Glomerular visceral epithelial cell (primary cell): ENCODE results near the gene MPV17L.
"Not testable (repeated sequence)": the region's sequence is repeated elsewhere in the genome, so short reads cannot be mapped to it uniquely, and the experiment has no call there.

Experiments
- DNase-seq: peaks from one replicate; pipeline ENCODE4 v3.0.0-alpha.2; 2016; ENCODE audit errors: extremely low spot score

MPV17L gene

DNA sequence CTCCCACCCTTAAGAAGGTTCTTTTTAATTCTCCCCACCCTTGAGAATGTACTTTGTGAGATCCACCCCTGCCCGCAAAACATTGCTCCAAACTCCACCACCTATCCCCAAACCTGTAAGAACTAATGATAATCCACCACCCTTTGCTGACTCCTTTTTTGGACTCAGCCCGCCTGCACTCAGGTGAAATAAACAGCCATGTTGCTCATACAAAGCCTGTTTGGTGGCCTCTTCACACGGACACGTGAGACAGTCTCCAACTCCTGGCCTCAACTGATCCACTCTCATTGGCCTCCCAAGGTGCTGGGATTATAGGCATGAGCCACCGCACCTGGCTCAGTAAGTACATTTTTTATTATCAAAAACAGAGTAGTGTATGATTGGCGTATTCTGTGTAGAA lies 13.9 kb downstream of the MPV17L start:
- not testable (repeated sequence) for DNase-seq

DNA sequence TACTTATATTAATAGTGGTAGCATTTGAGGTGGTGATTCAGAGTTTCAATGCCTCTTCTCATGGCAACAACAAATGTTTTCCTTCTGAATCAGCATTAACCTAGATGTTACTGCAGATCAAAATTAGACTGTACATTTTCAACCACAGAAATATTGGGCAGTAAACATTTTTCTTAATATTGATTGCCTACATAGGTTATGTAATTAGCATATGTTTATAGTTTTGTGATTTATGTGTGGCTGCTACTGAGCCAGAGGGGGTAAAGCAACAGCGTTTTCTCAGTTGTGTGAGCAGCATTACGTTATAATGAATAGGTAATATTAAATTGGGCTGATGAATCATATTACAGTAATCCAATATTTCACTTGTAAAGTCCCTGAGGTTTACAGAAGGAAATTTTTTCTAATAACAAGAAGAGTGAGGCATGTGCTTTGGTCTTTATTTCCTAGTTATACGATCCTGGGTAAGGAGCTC lies 20.0 kb downstream of the MPV17L start:
- DNase-seq = no peak

DNA sequence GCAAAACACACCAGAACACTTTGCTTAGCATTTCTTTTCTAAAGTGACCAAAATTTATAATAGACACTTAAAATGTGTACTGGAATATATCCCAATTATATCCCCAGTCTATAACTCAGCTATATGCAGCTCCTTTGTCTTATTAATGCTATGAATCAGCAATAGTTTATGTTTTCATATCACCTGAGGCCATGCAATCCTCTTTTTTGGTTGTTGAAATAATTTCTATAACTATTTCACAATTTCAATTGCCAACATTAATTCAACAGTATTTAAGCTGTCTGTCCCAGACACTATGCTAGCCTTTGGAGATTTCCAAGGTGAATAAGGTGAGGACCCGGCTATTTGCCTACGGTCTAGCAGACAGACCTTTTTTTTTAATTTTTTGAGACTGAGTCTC lies 21.6 kb downstream of the MPV17L start:
- no peak for DNase-seq

DNA sequence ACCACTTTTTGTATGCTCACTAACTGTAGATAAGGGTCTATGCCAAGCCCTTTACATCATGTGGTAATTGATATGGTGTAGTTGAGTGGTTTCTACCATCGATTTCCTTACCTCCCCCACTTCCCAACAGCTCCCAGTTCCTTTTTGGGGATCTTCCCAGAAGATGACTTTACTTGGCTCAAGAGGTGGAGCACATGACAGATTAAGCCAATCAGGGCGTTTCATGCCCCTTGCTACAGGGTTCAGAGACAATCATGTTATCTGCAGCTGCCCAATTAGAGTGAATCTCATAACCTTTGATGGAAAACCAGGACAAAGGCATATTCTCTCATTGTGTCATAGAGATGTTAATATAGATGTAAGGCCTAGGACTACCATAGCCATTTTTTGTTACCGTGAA lies 22.7 kb downstream of the MPV17L start:
- no peak for DNase-seq

DNA sequence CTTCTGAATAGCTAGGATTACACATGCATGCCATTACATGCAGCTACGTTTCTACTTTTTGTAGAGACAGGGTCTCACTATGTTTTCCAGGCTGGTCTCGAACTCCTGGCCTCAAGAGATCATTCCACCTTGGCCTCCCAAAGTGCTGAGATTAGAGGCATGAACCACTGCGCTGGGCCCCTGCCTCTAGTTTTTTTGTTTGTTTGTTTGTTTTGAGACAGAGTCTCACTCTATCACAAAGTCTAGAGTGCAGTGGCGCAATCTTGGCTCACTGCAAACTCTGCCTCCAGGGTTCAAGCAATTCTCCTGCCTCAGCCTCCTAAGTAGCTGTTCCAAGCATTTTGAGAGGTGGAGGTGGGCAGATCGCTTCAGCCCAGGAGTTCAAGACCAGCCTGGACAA lies 26.1 kb downstream of the MPV17L start:
- DNase-seq = not testable (repeated sequence)

DNA sequence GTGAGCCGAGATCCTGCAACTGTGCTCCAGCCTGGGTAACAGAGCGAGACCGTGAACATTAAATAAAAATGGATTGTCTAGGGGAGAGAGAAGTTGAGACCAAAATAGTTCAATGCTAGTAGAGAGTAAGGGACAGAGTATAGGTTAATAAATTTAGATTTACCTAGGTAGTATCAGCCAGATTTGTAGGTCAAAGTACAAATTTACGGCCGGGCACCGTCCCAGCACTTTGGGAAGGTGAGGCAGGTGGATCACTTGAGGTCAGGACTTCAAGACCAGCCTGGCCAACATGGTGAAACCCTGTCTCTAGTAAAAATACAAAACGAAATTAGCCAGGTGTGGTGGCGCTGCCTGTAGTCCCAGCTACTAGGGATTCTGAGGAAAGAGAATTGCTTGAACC lies 26.7 kb downstream of the MPV17L start:
- DNase-seq = no peak

DNA sequence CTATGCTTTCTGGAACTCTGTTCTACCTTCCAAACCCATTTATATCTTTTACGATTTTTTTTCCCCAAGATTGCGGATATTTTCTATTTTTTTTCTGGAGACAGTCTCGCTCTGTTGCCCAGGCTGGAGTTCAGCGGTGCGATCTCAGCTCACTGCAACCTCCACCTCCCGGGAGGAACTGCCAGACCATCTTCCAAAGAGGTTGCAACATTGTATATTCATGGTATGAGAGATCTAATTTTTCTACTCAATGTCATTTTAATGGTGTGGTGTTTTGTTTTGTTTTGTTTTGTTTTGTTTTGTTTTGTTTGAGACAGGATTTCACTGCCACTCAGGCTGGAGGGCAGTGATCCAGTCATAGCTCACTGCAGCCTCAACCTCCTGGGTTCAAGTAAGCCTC lies 30.3 kb downstream of the MPV17L start:
- DNase-seq = no peak

DNA sequence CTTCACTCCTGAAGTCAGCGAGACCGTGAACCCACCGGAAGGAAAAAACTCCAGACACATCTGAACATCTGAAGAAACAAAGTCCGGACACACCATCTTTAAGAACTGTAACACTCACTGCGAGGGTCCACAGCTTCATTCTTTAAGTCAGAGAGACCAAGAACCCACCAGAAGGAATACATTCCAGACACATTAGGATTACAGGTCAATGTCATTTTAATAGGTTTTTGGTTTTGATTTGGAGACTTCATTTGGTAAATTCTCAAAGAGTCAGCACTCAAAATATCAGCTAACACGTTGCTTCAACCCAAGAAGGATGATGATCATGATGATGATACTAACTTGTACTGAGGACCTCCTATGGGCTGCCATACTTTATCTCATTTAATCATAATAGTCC lies 31.2 kb downstream of the MPV17L start:
- DNase-seq = no peak

DNA sequence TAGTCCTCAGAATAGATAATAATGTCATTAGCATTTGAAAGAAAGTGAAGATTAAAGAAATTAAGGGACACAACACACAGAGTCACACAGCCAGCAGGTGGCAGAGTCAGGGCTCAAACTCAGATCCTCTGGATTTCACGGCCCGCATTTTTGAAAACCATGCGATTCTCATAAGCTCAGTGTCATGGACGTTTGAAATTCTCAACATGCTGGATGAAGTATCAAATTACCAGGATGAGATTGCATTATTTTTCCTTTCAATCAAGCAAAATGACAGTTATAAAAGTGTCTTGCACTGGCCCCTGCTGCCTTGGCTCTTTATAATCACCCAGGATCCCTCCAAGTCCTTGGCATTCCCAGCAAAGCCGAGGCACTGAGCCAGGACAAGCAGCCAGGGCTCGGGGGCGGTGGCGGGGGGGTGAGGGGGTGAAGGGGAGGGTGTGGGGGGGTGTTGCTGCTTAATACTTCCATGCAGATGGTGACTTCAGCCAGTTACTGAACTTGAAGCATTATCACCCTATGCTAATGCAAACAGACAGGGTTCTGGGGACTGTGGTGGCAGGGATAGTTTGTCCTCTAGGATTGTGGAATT lies 32.2 kb downstream of the MPV17L start:
- peak; percentile 41 for DNase-seq

DNA sequence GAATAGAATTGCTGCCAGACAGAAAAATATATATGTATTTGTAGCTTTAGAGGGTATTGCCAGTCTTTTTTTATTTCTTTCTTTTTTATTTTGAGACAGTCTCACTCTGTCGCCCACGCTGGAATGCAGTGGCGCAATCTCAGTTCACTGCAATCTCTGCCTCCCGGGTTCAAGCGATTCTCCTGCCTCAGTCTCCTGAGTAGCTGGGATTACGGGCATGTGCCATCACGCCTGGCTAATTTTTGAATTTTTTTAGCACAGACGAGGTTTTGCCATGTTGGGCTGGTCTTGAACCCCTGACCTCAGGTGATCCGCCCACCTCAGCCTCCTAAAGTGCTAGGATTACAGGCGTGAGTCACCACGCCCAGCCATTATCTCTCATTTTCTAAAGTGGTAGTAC lies 35.3 kb downstream of the MPV17L start:
- DNase-seq = not testable (repeated sequence)

DNA sequence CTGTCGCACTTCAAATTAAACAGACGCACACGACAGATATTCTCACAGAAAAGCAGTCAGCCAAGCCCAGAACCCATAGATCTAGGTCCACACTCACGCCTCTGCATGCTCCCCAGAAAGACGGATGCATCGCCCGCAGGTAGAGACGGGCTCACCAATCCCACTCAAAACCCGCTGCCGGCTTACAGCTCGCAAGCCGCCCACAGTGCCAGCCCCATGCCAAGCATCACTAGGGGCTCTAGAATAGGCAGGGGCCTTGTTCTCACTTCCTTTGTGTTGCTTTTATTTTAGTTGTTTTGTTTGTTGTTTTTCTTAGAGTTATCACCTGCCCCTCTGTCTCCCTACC lies 38.5 kb downstream of the MPV17L start:
- DNase-seq = no peak

DNA sequence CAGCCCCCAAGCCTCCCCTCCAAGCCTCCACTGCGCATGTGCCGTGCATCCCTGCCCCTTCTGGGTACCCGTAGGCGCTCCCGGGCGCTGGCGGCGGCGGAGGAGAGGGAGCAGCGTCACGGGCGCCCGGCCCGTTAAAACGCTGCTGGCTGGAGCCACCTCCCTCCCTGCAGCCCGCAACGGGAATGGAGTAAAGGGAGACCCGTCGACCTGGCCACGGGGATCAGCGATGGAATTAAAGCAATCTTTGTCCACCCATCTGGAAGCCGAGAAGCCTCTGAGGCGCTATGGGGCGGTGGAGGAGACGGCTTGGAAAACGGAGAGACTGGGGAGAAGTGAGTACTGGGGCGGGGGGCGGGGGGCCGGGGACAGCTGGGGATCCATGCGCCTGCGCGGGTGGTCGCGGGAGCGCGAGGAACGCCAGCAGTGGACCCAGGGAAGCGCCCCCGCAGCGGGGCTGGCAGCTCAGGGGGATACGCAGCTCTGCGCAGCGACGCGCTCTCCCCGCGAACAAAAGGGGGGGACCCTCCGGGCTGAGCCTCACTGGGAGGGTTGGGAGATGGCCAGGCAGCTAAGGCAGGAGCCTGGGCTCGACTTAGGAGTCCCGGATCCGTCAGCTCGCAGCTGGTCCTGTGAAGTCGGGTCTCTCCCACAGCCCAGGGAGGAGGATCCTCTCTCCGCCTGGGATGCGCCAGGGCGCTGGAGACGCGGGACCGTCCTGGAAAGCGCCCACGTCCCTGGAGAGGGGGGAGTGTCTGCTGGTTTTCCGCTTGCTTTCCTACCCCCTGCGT lies 39.1 kb downstream of the MPV17L start, which contains the start of gene BMERB1:
BMERB1 (plus strand) TSS at position 164 of the 791 bp plus-strand sequence; CDS start at position 230, 66 bp downstream.
- DNase-seq = peak; percentile 51

DNA sequence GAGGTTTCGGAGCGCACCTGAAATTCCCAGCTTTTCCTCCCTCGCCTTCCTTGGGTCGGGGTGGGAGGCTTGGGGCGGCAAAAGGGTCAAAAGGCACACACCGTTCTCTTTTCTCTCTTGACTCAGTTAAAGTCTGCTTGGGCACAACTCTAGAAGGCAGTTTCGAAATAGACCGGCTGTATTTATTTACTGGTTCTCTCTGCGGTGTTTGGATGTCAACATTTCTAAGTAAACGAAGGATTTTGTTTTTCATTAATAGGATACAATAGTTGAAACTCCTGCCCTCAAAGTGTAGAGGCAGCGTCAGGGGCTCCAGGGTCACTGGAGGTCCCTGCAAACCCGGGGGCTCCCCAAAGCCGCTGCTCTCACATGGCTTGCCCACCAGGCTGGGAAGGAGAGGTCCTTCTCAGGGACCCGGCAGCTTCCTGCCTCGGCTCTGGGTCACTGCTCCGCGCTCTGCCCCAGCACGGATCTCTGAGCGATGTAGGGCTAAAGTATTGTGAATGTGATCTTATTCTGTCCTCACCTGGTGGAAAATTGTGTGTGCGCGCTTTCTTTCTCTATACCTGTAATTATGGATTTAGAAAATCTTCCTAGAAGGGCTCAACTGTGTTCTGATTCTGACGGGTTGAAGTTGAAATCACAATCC lies 39.8 kb downstream of the MPV17L start:
- DNase-seq = no peak

DNA sequence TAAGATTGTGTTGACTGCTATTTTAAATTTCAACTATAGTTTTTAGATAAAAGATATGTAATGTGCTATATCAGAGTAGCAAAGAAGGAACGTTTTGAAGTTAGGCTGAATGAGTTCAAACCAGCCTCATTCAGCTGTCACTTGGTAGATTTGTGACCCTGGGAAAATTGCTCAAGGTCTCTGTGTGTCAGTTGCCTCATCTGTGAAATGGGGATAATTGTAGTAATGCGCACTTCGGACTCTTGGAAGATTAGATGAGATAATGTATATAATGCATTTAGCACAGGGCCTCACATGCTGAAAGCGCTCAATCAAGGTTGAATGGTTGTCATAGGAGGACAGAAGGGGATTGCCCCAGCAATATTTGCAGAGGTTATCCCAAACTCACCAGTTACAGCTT lies 43.5 kb downstream of the MPV17L start:
- DNase-seq = no peak

DNA sequence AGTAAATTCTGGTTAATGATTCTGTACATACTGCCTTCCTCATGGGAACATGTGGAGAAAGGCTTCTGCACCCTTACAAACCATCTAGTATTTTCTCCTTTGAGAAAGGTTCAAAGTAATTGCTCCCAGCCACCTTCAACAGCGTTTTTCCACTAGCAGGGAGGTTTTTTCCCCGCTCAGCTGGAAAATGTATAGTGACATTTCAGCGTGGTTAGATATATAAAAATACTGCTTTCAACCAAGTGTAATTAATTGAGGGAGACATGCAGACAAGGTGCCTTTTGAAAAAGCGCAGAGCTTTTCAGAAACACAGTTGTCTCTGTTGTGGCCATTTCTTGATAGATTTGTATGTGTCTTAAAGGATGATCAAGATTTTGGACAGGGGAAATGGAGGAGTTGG lies 44.0 kb downstream of the MPV17L start:
- no peak for DNase-seq

DNA sequence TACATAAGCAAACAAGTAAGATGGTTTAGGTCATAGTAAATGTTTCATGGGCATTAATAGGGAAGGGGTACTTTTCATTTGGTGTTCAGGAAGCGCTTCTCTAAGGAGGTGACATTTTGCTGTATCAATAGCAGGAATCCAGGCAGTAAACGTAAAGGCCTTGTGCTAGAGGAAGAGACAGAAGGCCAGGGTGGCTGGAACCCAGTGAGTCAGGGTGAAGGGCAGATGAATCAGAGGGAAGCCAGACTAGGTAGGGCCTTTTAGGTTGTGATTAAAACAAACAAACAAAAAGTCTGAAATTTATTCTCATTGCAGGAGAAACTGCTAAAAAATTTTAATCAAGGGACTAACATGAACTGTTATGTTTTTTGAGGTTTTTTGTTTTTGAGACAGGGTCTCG lies 45.3 kb downstream of the MPV17L start:
- no peak for DNase-seq

DNA sequence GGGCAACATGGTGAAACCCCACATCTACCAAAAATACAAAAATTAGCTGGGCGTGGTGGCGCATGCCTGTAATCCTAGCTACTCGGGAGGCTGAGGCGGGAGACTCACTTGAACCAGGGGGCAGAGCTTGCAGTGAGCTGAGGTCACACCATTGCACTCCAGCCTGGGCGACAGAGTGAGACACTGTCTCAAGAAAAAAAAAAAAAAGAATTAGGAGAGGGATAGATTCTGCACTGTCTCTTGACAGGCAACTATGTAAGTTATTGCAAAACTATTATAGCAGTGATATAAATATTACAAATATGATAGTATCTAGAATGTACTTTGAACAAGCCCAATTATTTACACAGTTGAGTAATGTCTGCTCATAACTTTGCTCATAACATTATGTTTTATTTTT lies 46.6 kb downstream of the MPV17L start:
- DNase-seq = not testable (repeated sequence)

DNA sequence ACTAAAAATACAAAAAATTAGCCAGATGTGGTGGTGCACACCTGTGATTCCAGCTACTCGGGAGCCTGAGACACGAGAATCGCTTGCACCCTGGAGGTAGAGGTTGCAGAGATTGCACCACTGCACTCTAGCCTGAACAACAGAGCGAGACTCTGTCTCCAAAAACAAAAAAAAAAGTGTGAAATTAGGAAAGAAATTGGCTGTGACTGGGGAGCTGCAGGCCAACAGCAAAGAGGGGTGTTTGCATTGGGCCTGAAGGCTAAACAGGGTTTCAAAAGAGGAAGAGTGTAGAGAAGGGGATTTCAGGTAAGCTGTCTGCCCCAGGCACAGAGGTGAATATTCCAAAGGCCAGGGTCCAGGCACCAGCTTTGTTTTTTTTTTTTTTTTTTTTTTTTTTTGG lies 48.2 kb downstream of the MPV17L start:
- DNase-seq = no peak

DNA sequence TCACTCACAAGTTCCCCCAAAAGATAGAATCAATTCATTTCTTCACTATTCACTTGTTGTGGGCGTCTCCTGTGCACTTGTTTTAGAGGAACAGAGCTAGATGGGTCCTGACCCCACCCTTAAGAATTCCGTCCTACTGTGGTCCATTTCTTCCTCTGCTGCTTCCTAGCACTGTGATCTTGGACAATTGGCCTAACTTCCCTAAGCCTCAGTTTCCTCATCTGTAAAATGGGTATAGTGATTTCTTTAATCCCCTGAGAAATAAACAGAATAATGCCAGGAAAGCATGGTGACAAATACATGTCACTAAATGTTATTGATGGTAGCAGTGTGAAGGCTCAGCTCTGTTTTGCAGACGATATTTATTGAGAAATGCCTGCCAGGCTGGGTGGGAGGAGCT lies 48.7 kb downstream of the MPV17L start:
- no peak for DNase-seq

DNA sequence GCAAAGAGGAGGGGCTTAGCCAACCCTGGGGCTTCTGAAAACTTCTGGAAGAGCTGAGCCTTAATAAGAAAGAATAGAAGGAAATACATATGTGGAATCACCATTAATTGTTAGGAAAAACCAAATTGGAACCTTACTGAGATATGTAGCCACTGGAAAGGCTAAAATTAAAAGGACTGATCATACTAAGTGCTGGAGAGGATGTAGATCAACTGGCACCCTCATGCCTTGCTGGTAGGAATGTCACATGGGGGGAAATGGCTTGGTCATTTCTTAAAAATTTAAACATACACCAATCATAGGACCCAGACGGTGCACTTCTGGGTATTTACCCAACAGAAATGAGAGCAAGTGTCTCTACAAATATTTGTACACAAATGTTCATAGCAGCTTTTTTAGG lies 49.9 kb downstream of the MPV17L start:
- DNase-seq = no peak

DNA sequence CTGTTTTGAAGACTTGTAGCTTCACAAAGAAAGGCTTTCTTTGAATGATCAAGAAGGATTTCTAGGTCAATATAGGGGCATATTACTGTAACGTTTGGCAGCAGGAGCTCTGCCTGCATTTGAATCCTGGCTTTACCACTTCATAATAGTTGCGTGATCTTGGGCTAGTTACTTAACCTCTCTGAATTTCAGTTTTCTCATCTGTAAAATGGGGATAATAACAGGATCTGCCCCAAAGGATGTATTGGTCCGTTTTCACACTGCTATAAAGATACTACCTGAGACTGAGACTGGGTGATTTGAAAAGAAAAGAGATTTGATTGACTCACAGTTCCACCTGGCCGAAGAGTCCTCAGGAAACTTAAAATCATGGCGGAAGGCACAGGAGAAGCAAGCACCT lies 51.3 kb downstream of the MPV17L start:
- DNase-seq = no peak

DNA sequence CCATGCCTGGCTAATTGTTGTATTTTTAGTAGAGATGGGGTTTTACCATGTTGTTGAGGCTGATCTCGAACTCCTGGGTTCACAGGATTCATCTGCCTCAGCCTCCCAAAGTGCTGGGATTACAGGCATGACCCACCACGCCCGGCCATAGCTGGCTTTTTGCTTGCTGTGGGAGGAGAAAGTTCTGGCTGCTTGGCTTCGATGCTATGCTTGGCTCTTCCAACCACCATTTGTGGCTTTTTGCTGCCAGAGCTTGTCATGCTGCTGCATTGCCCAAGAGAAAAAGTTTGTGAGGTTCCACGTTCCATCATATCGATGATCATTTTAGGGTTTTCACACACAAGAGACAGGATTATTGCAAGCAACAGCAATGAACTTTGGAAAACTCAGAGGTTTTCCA lies 55.1 kb downstream of the MPV17L start:
- no peak for DNase-seq

DNA sequence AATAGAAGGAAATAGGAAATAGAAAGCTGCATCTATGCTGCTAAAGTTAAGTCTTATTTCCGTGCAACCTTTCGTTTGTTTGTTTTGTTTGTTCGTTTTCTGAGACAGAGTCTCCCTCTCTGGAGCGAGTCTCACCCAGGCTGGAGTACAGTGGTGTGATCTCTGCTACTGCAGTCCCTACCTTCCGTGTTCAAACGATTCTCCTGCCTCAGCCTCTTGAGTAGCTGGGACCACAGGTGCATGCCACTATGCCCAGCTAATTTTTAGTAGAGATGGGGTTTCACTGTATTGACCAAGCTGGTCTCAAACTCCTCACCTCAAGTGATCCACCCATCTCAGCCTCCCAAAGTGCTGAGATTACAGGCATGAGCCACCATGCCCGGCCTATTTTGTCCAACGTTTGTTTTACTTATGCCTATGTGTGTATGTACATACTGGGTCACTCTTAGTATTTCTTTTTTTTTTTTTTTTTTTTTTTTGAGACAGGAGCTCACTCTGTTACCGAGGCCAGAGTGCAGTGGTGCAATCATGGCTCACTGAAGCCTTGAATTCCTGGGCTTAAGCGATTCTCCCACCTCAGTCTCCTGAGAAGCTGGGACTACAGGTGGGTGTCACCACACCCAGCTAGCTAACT lies 55.7 kb downstream of the MPV17L start:
- no peak for DNase-seq
